ENCODE data around the gene RSRC1.
"Not testable (repeated sequence)": the region's sequence is repeated elsewhere in the genome, so short reads cannot be mapped to it uniquely, and the experiment has no call there.

The RSRC1 gene

GRCh38 chr3:158531334-158531733 lies 421.4 kb downstream of the RSRC1 start:
- DNase-seq (ENCODE audit: low spot score) = no peak

- DNase-seq (ENCODE audit: low spot score) = peak; percentile 66
Measured at GRCh38 chr3:158532099-158532734, 422.3 kb downstream of the RSRC1 start.

- no peak for DNase-seq (ENCODE audit: low spot score)
Measured at GRCh38 chr3:158535918-158536317, 426.0 kb downstream of the RSRC1 start.

- peak; percentile 50 for DNase-seq (ENCODE audit: low spot score)
Measured at GRCh38 chr3:158539414-158540014, 429.6 kb downstream of the RSRC1 start.

GRCh38 chr3:158540066-158540465 lies 430.2 kb downstream of the RSRC1 start:
- no peak for DNase-seq (ENCODE audit: low spot score)

GRCh38 chr3:158548691-158549090 lies 438.8 kb downstream of the RSRC1 start:
- no peak for DNase-seq (ENCODE audit: low spot score)

GRCh38 chr3:158549938-158550337 lies 440.0 kb downstream of the RSRC1 start:
- DNase-seq (ENCODE audit: low spot score) = not testable (repeated sequence)

GRCh38 chr3:158552124-158552523 lies 442.2 kb downstream of the RSRC1 start:
- DNase-seq (ENCODE audit: low spot score) = no peak

GRCh38 chr3:158559504-158559903 lies 449.6 kb downstream of the RSRC1 start:
- no peak for DNase-seq (ENCODE audit: low spot score)

- no peak for DNase-seq (ENCODE audit: low spot score)
Measured at GRCh38 chr3:158560979-158561378, 451.1 kb downstream of the RSRC1 start.

GRCh38 chr3:158562674-158563073 lies 452.8 kb downstream of the RSRC1 start:
- DNase-seq (ENCODE audit: low spot score) = no peak

- DNase-seq (ENCODE audit: low spot score) = no peak
Measured at GRCh38 chr3:158563076-158563475, 453.2 kb downstream of the RSRC1 start.

- DNase-seq (ENCODE audit: low spot score) = no peak
Measured at GRCh38 chr3:158565076-158565475, 455.2 kb downstream of the RSRC1 start.

- no peak for DNase-seq (ENCODE audit: low spot score)
Measured at GRCh38 chr3:158568784-158569183, 458.9 kb downstream of the RSRC1 start.

GRCh38 chr3:158569794-158570193 lies 459.9 kb downstream of the RSRC1 start:
- no peak for DNase-seq (ENCODE audit: low spot score)

- DNase-seq (ENCODE audit: low spot score) = peak; percentile 87
Measured at GRCh38 chr3:158570999-158571702, 461.3 kb downstream of the RSRC1 start, which contains the start of gene MLF1. MLF1 (plus strand) TSS chr3:158571194; CDS start chr3:158571301, 107 bp downstream.

GRCh38 chr3:158571969-158572765 lies 462.3 kb downstream of the RSRC1 start:
- DNase-seq (ENCODE audit: low spot score) = no peak

- DNase-seq (ENCODE audit: low spot score) = no peak
Measured at GRCh38 chr3:158572766-158573060, 462.8 kb downstream of the RSRC1 start.

GRCh38 chr3:158573714-158574113 lies 463.8 kb downstream of the RSRC1 start:
- no peak for DNase-seq (ENCODE audit: low spot score)

GRCh38 chr3:158574646-158575045 lies 464.8 kb downstream of the RSRC1 start:
- DNase-seq (ENCODE audit: low spot score) = no peak

- no peak for DNase-seq (ENCODE audit: low spot score)
Measured at GRCh38 chr3:158590223-158590622, 480.3 kb downstream of the RSRC1 start.

Measured in hematopoietic multipotent progenitor cell treated with erythropoietin and hydrocortisone succinate and interleukin-3 and kit ligand, for 17 days (in vitro differentiated cells).